GM23338 (cell line): Measurements from ENCODE around the gene PPM1H. TPM values are rescaled to one million over a fixed set of nuclear protein-coding genes. Genes with fewer than 3 reads are reported as not detected.
A peak's percentile ranks its signal among the peaks of the same experiment; 100 is the strongest.

Experiments
- ATAC-seq: fragments of 200-7000 bp; cut with Tn5 transposase; 3 replicates; pipeline ENCODE4 v1.9.1; 2020
- DNase-seq: peaks from one replicate; pipeline ENCODE4 v3.0.0-alpha.2; 2015; ENCODE audit warnings: low spot score
- H2AFZ ChIP-seq: fragments of 200-600 bp; sonication (generic); 2 replicates; pipeline ENCODE4 v1.8.0; 2016; ENCODE audit warnings: antibody characterized with exemption, mild to moderate bottlenecking, moderate library complexity
- H3F3A ChIP-seq: fragments of 200-600 bp; sonication (generic); replicated peaks from 2 replicates; pipeline ENCODE4 v1.8.0; 2017; ENCODE audit warnings: antibody characterized with exemption, mixed run types, low read depth
- H3K27ac ChIP-seq: fragments of 200-600 bp; sonication (generic); 2 replicates; pipeline ENCODE4 v1.6.1; 2016; ENCODE audit warnings: low read depth
- H3K27me3 ChIP-seq: fragments of 200-600 bp; sonication (generic); 2 replicates; pipeline ENCODE4 v1.8.0; 2016; ENCODE audit warnings: mild to moderate bottlenecking, mixed run types, moderate library complexity; ENCODE audit not compliant: insufficient read depth
- H3K36me3 ChIP-seq: fragments of 200-600 bp; sonication (generic); 2 replicates; pipeline ENCODE4 v1.8.0; 2016; ENCODE audit warnings: mild to moderate bottlenecking; ENCODE audit not compliant: insufficient read depth
- H3K4me1 ChIP-seq: fragments of 200-600 bp; sonication (generic); 2 replicates; pipeline ENCODE4 v1.8.0; 2016; ENCODE audit warnings: mild to moderate bottlenecking, moderate library complexity; ENCODE audit not compliant: insufficient read depth
- H3K4me2 ChIP-seq: fragments of 200-600 bp; sonication (generic); 2 replicates; pipeline ENCODE4 v1.7.1; 2017; ENCODE audit warnings: mixed run types
- H3K4me3 ChIP-seq: fragments of 200-600 bp; sonication (generic); 2 replicates; pipeline ENCODE4 v1.6.1; 2016; ENCODE audit warnings: mixed run types
- H3K79me2 ChIP-seq: fragments of 200-600 bp; sonication (generic); replicated peaks from 2 replicates; pipeline ENCODE4 v1.8.0; 2017; ENCODE audit warnings: mild to moderate bottlenecking; ENCODE audit not compliant: insufficient read depth
- H3K9me2 ChIP-seq: fragments of 200-600 bp; sonication (generic); 2 replicates; pipeline ENCODE4 v1.8.0; 2017; ENCODE audit not compliant: insufficient read depth
- H4K20me1 ChIP-seq: fragments of 200-600 bp; sonication (generic); replicated peaks from 2 replicates; pipeline ENCODE4 v1.8.0; 2017; ENCODE audit warnings: mild to moderate bottlenecking; ENCODE audit not compliant: insufficient read depth
- H3K27ac Mint-ChIP-seq: 2 replicates; pipeline ENCODE4 v1.8.0; 2020; ENCODE audit warnings: inconsistent platforms, mild to moderate bottlenecking, moderate library complexity, mixed read lengths
- H3K27me3 Mint-ChIP-seq: 3 replicates; pipeline ENCODE4 v1.8.0; 2022; ENCODE audit warnings: low read depth, mild to moderate bottlenecking, moderate library complexity, mixed read lengths, inconsistent platforms; ENCODE audit not compliant: insufficient read depth, poor library complexity
- H3K36me3 Mint-ChIP-seq: 3 replicates; pipeline ENCODE4 v1.8.0; 2021; ENCODE audit warnings: low read depth, mild to moderate bottlenecking, inconsistent platforms, moderate library complexity, mixed read lengths
- H3K4me1 Mint-ChIP-seq: 3 replicates; pipeline ENCODE4 v1.8.0; 2020; ENCODE audit warnings: mild to moderate bottlenecking, inconsistent platforms, mixed read lengths
- H3K4me3 Mint-ChIP-seq: 3 replicates; pipeline ENCODE4 v1.8.0; 2021; ENCODE audit warnings: moderate library complexity, mild to moderate bottlenecking, inconsistent platforms, mixed read lengths
- H3K9me3 Mint-ChIP-seq: 3 replicates; pipeline ENCODE4 v1.8.0; 2020; ENCODE audit warnings: moderate library complexity, mild to moderate bottlenecking, inconsistent platforms, mixed read lengths
- NANOG ChIP-seq: IDR thresholded peaks from 2 replicates; pipeline ENCODE4 v1.6.1; 2016; ENCODE audit warnings: antibody characterized with exemption, borderline replicate concordance
- POLR2AphosphoS5 ChIP-seq: IDR thresholded peaks from 2 replicates; pipeline ENCODE4 v1.6.1; 2016; ENCODE audit warnings: antibody characterized with exemption, low read depth
- STAT1 ChIP-seq: IDR thresholded peaks from one replicate; pipeline ENCODE4 v1.6.1; 2016; ENCODE audit warnings: antibody characterized with exemption; ENCODE audit not compliant: unreplicated experiment
- ZNF462 ChIP-seq: fragments of 250-450 bp; sonication (Bioruptor Pico); IDR thresholded peaks from 2 replicates; pipeline ENCODE4 v1.5.0; 2020; ENCODE audit warnings: mild to moderate bottlenecking, moderate library complexity
- polyA plus RNA-seq: library from polyadenylated mRNA; unstranded; fragments of >200 nt; fragmentation: Nextera tagmentation; extraction: Ambion mirVana; gene quantifications from 2 replicates; pipeline ENCODE4 v1.2.1, GENCODE V29; 2016
- total RNA-seq: library from RNA; depleted of rRNA; stranded (reverse); fragments of >200 nt; shearing (Covaris generic); gene quantifications from 2 replicates; pipeline ENCODE4 v1.2.3, GENCODE V29; 2014
- TF ChIP-seq, protein P1 (sequence below): IDR thresholded peaks from one replicate; pipeline ENCODE4 v1.6.1; 2018; ENCODE audit warnings: antibody characterized with exemption; ENCODE audit not compliant: unreplicated experiment

The PPM1H gene
- total and polyA plus RNA-seq, 2 experiments from 2014 or later: 11.4 to 41.2 TPM

- Histone ChIP-seq H3F3A (no peaks in the 10 kb centered on the region), H3K36me3 (no peaks in the 10 kb centered on the region), H3K79me2 (no peaks in the 10 kb centered on the region), H2AFZ (no peak overlapping the region), H3K4me3 (no peak overlapping the region), H3K4me1 (peaks cover 26% of the 10 kb centered on the region), H3K27ac (peak overlapping the region; percentile 70), H3K9me2 (peaks cover 4% of the 10 kb centered on the region; the same call in 1 of the 2 replicates), H4K20me1 (no peaks in the 10 kb centered on the region), H3K27me3 (no peaks in the 10 kb centered on the region), H3K4me2 (peak overlapping the region; percentile 46)
- Mint-ChIP-seq H3K36me3 (no peaks in the 10 kb centered on the region), H3K4me1 (peaks cover 28% of the 10 kb centered on the region), H3K4me3 (peak overlapping the region; percentile 60), H3K9me3 (no peaks in the 10 kb centered on the region), H3K27me3 (peaks cover 6% of the 10 kb centered on the region), H3K27ac (peak overlapping the region; percentile 97)
- peak; percentile 91 for ATAC-seq
- DNase-seq: peak; percentile 63
- TF ChIP-seq ZNF462 (CRISPR knock-in tag): 0 out of 2 replicates have a peak, but pooled peaks have one; percentile 2
- TF ChIP-seq NANOG: peak; percentile 83
- no peak for TF ChIP-seq POLR2AphosphoS5
- TF ChIP-seq, protein P1, sequence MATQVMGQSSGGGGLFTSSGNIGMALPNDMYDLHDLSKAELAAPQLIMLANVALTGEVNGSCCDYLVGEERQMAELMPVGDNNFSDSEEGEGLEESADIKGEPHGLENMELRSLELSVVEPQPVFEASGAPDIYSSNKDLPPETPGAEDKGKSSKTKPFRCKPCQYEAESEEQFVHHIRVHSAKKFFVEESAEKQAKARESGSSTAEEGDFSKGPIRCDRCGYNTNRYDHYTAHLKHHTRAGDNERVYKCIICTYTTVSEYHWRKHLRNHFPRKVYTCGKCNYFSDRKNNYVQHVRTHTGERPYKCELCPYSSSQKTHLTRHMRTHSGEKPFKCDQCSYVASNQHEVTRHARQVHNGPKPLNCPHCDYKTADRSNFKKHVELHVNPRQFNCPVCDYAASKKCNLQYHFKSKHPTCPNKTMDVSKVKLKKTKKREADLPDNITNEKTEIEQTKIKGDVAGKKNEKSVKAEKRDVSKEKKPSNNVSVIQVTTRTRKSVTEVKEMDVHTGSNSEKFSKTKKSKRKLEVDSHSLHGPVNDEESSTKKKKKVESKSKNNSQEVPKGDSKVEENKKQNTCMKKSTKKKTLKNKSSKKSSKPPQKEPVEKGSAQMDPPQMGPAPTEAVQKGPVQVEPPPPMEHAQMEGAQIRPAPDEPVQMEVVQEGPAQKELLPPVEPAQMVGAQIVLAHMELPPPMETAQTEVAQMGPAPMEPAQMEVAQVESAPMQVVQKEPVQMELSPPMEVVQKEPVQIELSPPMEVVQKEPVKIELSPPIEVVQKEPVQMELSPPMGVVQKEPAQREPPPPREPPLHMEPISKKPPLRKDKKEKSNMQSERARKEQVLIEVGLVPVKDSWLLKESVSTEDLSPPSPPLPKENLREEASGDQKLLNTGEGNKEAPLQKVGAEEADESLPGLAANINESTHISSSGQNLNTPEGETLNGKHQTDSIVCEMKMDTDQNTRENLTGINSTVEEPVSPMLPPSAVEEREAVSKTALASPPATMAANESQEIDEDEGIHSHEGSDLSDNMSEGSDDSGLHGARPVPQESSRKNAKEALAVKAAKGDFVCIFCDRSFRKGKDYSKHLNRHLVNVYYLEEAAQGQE: no peak
- no peak for TF ChIP-seq STAT1
Measured at GRCh38 chr12:62957233-62957953, 22.4 kb upstream of the PPM1H start.
